Measurements from ENCODE around the gene NKAPL.

The NKAPL gene

GRCh38 chr6:28224131-28225055, 34.7 kb upstream of the NKAPL start:
- H3K9me2 ChIP-seq (ENCODE audit: low read depth, low read length): no peaks in the 10 kb centered on the region
- H3K36me3 ChIP-seq (ENCODE audit: insufficient read depth, low read length): peaks cover 20% of the 10 kb centered on the region
- peak overlapping the region; percentile 95 for H3K9ac ChIP-seq (ENCODE audit: low read length)
- peaks cover 29% of the 10 kb centered on the region for H3K4me1 ChIP-seq (ENCODE audit: insufficient read depth, low read length, severe bottlenecking)
- H4K20me1 ChIP-seq (ENCODE audit: insufficient read depth, low read length): no peaks in the 10 kb centered on the region
- peak overlapping the region; percentile 99 for H3K4me3 ChIP-seq (ENCODE audit: low read depth, low read length, poor library complexity, severe bottlenecking)
- H3K27me3 ChIP-seq (ENCODE audit: insufficient read depth, low read length): no peaks in the 10 kb centered on the region
- no peaks in the 10 kb centered on the region for H3F3A ChIP-seq (ENCODE audit: insufficient read depth, low read length)
- no peak overlapping the region for H3K27ac ChIP-seq (ENCODE audit: low read depth, low read length, poor library complexity, severe bottlenecking)
- no peaks in the 10 kb centered on the region for H3K9me3 ChIP-seq (ENCODE audit: low read length)
- H2AFZ ChIP-seq (ENCODE audit: low read length): peak overlapping the region; percentile 48
- no peak for TF ChIP-seq EZH2 (IDR thresholded peaks at IDR 0.05; ENCODE audit: borderline replicate concordance, low read length)
- no peak for TF ChIP-seq CTCF (IDR thresholded peaks at IDR 0.05; ENCODE audit: low read length)
- peak overlapping the region; percentile 96 for H3K4me2 ChIP-seq (ENCODE audit: low read length)
- no peaks in the 10 kb centered on the region for H3K79me2 ChIP-seq (ENCODE audit: insufficient read depth, low read length)

- no peaks in the 10 kb centered on the region for H3K9me2 ChIP-seq (ENCODE audit: low read depth, low read length)
- no peaks in the 10 kb centered on the region for H3K79me2 ChIP-seq (ENCODE audit: insufficient read depth, low read length)
- H3K9ac ChIP-seq (ENCODE audit: low read length): peak within 1 kb of the TSS; percentile 95
- H2AFZ ChIP-seq (ENCODE audit: low read length): peak within 1 kb of the TSS; percentile 48
- TF ChIP-seq EZH2 (IDR thresholded peaks at IDR 0.05; ENCODE audit: borderline replicate concordance, low read length): no peak
- TF ChIP-seq CTCF (IDR thresholded peaks at IDR 0.05; ENCODE audit: low read length): no peak
- H3K36me3 ChIP-seq (ENCODE audit: insufficient read depth, low read length): peaks cover 29% of the 10 kb centered on the region
- peaks cover 25% of the 10 kb centered on the region for H3K4me1 ChIP-seq (ENCODE audit: insufficient read depth, low read length, severe bottlenecking)
- H3K27me3 ChIP-seq (ENCODE audit: insufficient read depth, low read length): no peaks in the 10 kb centered on the region
- no peak within 1 kb of the TSS for H3K27ac ChIP-seq (ENCODE audit: low read depth, low read length, poor library complexity, severe bottlenecking)
- peak within 1 kb of the TSS; percentile 99 for H3K4me3 ChIP-seq (ENCODE audit: low read depth, low read length, poor library complexity, severe bottlenecking)
- no peaks in the 10 kb centered on the region for H3F3A ChIP-seq (ENCODE audit: insufficient read depth, low read length)
- no peaks in the 10 kb centered on the region for H4K20me1 ChIP-seq (ENCODE audit: insufficient read depth, low read length)
- H3K9me3 ChIP-seq (ENCODE audit: low read length): no peaks in the 10 kb centered on the region
- H3K4me2 ChIP-seq (ENCODE audit: low read length): peak within 1 kb of the TSS; percentile 96
Measured at GRCh38 chr6:28225056-28225834, 33.9 kb upstream of the NKAPL start, which contains the start of gene ZSCAN9. TSS of gene ZSCAN9 (plus strand) at chr6:28225275. CDS start at chr6:28227085, 1,810 bp downstream.

- no peak for TF ChIP-seq CTCF (IDR thresholded peaks at IDR 0.05; ENCODE audit: low read length)
- TF ChIP-seq EZH2 (IDR thresholded peaks at IDR 0.05; ENCODE audit: borderline replicate concordance, low read length): no peak
- Histone ChIP-seq H3K27ac (ENCODE audit: low read depth, low read length, poor library complexity, severe bottlenecking) (no peak overlapping the region), H2AFZ (ENCODE audit: low read length) (no peak overlapping the region), H3K4me1 (ENCODE audit: insufficient read depth, low read length, severe bottlenecking) (peaks cover 23% of the 10 kb centered on the region), H3K27me3 (ENCODE audit: insufficient read depth, low read length) (no peaks in the 10 kb centered on the region), H3K4me2 (ENCODE audit: low read length) (0 out of 2 replicates have a peak overlapping the region, but pooled peaks have one; percentile 96), H3K9me3 (ENCODE audit: low read length) (no peaks in the 10 kb centered on the region), H3K79me2 (ENCODE audit: insufficient read depth, low read length) (no peaks in the 10 kb centered on the region), H3F3A (ENCODE audit: insufficient read depth, low read length) (no peaks in the 10 kb centered on the region), H3K9ac (ENCODE audit: low read length) (no peak overlapping the region), H4K20me1 (ENCODE audit: insufficient read depth, low read length) (no peaks in the 10 kb centered on the region), H3K9me2 (ENCODE audit: low read depth, low read length) (no peaks in the 10 kb centered on the region), H3K4me3 (ENCODE audit: low read depth, low read length, poor library complexity, severe bottlenecking) (no peak overlapping the region), H3K36me3 (ENCODE audit: insufficient read depth, low read length) (peaks cover 40% of the 10 kb centered on the region)
Measured at GRCh38 chr6:28226460-28226859, 32.6 kb upstream of the NKAPL start.
